ENCODE results near the gene KLK3.

DNA sequence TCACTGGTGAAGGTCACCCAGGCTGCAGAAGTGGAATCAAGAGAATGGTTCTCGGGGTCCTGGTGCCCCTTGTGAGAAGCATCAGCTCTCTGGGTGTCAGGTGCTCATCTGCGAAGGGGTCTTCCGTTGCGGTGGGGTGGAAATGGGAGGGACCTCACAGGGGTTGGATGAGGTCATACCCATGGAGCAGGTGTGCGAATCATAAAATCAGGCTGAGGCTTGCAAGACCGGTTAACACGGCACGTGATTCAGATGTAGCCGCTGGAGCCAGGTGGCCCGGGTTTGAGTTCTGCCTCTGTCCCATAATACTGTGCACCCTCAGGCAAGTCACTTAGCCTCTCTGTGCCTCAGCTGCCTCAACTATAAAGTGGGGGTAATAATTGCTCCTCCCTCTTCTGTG is 17.4 kb upstream of the KLK3 start:
- TF ChIP-seq POLR2AphosphoS5 (IDR thresholded peaks at IDR 0.05) (no peak), POLR2A (IDR thresholded peaks at IDR 0.05) (no peak), EP300 (IDR thresholded peaks at IDR 0.05) (no peak)
- TF ChIP-seq, protein P1, sequence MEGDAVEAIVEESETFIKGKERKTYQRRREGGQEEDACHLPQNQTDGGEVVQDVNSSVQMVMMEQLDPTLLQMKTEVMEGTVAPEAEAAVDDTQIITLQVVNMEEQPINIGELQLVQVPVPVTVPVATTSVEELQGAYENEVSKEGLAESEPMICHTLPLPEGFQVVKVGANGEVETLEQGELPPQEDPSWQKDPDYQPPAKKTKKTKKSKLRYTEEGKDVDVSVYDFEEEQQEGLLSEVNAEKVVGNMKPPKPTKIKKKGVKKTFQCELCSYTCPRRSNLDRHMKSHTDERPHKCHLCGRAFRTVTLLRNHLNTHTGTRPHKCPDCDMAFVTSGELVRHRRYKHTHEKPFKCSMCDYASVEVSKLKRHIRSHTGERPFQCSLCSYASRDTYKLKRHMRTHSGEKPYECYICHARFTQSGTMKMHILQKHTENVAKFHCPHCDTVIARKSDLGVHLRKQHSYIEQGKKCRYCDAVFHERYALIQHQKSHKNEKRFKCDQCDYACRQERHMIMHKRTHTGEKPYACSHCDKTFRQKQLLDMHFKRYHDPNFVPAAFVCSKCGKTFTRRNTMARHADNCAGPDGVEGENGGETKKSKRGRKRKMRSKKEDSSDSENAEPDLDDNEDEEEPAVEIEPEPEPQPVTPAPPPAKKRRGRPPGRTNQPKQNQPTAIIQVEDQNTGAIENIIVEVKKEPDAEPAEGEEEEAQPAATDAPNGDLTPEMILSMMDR (IDR thresholded peaks at IDR 0.05), result no peak

All from sigmoid colon (tissue), 4 donors.